VCaP (cell line): Measurements from ENCODE around the gene VGF.

Experiments
- H3K27ac ChIP-seq: fragments of 450-650 bp; 2 replicates; pipeline ENCODE4 v1.5.1; 2017
- CTCF ChIP-seq: fragments of 450-650 bp; conservative IDR thresholded peaks from 2 replicates; pipeline ENCODE4 v1.5.1; 2017; ENCODE audit warnings: mild to moderate bottlenecking, moderate library complexity

The VGF gene

GRCh38 chr7:101165075-101165957, at the start of gene VGF:
Gene VGF, minus strand, starts transcription at chr7:101165569. Its CDS starts 726 bp downstream, at chr7:101164843.
- TF ChIP-seq CTCF, result no peak
- H3K27ac ChIP-seq, result peak within 1 kb of the TSS; percentile 98

- no peak for TF ChIP-seq CTCF
- H3K27ac ChIP-seq, result no peak overlapping the region
Measured at GRCh38 chr7:101212014-101212413, 46.6 kb upstream of the VGF start.

GRCh38 chr7:101211501-101211900, 46.1 kb upstream of the VGF start:
- no peak for TF ChIP-seq CTCF
- H3K27ac ChIP-seq, result no peak overlapping the region

GRCh38 chr7:101210143-101210542, 44.8 kb upstream of the VGF start:
- H3K27ac ChIP-seq, result no peak overlapping the region
- TF ChIP-seq CTCF, result no peak

GRCh38 chr7:101208794-101209193, 43.4 kb upstream of the VGF start:
- no peak overlapping the region for H3K27ac ChIP-seq
- TF ChIP-seq CTCF, result no peak

GRCh38 chr7:101207459-101207858, 42.1 kb upstream of the VGF start:
- H3K27ac ChIP-seq, result no peak overlapping the region

GRCh38 chr7:101206665-101207042, 41.3 kb upstream of the VGF start:
- no peak overlapping the region for H3K27ac ChIP-seq
- no peak for TF ChIP-seq CTCF

More at GRCh38 chr7:101207459-101207858, 42.1 kb upstream of the VGF start:
- TF ChIP-seq CTCF, result no peak
